22Rv1 (cell line): Measurements from ENCODE around the gene SIGLEC9.

Source experiments
- CTCF ChIP-seq: fragments of 450-650 bp; IDR thresholded peaks from 2 replicates; pipeline ENCODE4 v1.5.1; 2017; ENCODE audit warnings: mild to moderate bottlenecking
- ZFX ChIP-seq: fragments of 450-650 bp; IDR thresholded peaks from 2 replicates; pipeline ENCODE4 v1.6.1; 2017; ENCODE audit warnings: antibody characterized with exemption, borderline replicate concordance

GRCh38 chr19:51161867-51162496, 37.3 kb downstream of the SIGLEC9 start:
- TF ChIP-seq CTCF (no peak), ZFX (no peak)
